H1 (cell line): ENCODE data around the gene B3GALT4. TPM values are rescaled to one million over a fixed set of nuclear protein-coding genes. Genes with fewer than 3 reads are reported as not detected.

Source experiments
- CTCF ChIA-PET: fragments of 300-600 bp; sonication (Branson Sonifier 250); formaldehyde crosslinking; loops from one replicate; lab custom pipeline; 2021; ENCODE audit not compliant: partially characterized antibody; lab: Charles Lee
- POLR2A ChIA-PET: fragments of 300-600 bp; sonication (Branson Sonifier 250); formaldehyde crosslinking; loops from one replicate; lab custom pipeline; 2021; ENCODE audit warnings: inconsistent platforms; ENCODE audit not compliant: partially characterized antibody; lab: Charles Lee
- DNase-seq, 2 experiments: peaks; one replicate each; pipeline versions ENCODE4 v3.0.0 to v3.0.0-alpha.2; 2010 to 2022; ENCODE audit warnings: low spot score in 2 of 2, low read depth in 1 of 2, mixed read lengths in 1 of 2
- FAIRE-seq: peaks from 2 replicates; lab custom pipeline; 2011; peaks lifted over from hg19 to GRCh38; lab: Jason Lieb, UNC
- H2AFZ ChIP-seq: 2 replicates; pipeline ENCODE4 v1.8.1; 2012; ENCODE audit warnings: low read length, inconsistent platforms
- H2AK5ac ChIP-seq: 2 replicates; pipeline ENCODE4 v1.6.1; 2013; ENCODE audit warnings: low read depth, low read length
- H2BK120ac ChIP-seq: replicated peaks from 2 replicates; pipeline ENCODE3; 2013; ENCODE audit warnings: low read depth, low read length, inconsistent platforms
- H2BK12ac ChIP-seq: 2 replicates; pipeline ENCODE4 v1.6.1; 2013; ENCODE audit warnings: low read depth, low read length
- H2BK15ac ChIP-seq: 2 replicates; pipeline ENCODE4 v1.6.1; 2013; ENCODE audit warnings: low read length
- H2BK20ac ChIP-seq: 2 replicates; pipeline ENCODE4 v1.6.1; 2013; ENCODE audit warnings: low read length
- H2BK5ac ChIP-seq: 2 replicates; pipeline ENCODE4 v1.6.1; 2013; ENCODE audit warnings: low read depth, low read length
- H3K14ac ChIP-seq: 2 replicates; pipeline ENCODE4 v1.6.1; 2013; ENCODE audit warnings: inconsistent platforms; ENCODE audit not compliant: insufficient read length
- H3K18ac ChIP-seq: 2 replicates; pipeline ENCODE4 v1.6.1; 2013; ENCODE audit warnings: low read length; ENCODE audit errors: extremely low read depth
- H3K23ac ChIP-seq: 2 replicates; pipeline ENCODE4 v1.6.1; 2013; ENCODE audit warnings: inconsistent platforms; ENCODE audit not compliant: insufficient read length
- H3K23me2 ChIP-seq: 2 replicates; pipeline ENCODE4 v1.6.1; 2013; ENCODE audit warnings: low read depth, low read length
- H3K27ac ChIP-seq: 2 replicates; pipeline ENCODE4 v1.6.1; 2011; ENCODE audit warnings: low read depth, low read length, inconsistent platforms
- H3K27me3 ChIP-seq, 4 experiments: replicated peaks in 1 of 4; 1 replicate in 1 of 4; 2 replicates in 3 of 4; pipeline versions ENCODE4 v1.6.1 to v1.8.1; 2011 to 2013; ENCODE audit warnings: low read length in 3 of 4, mild to moderate bottlenecking in 3 of 4, inconsistent platforms in 2 of 4, mixed read lengths in 2 of 4, moderate library complexity in 1 of 4; ENCODE audit not compliant: control insufficient read depth in 3 of 4, insufficient read depth in 3 of 4; ENCODE audit errors: extremely low read depth in 1 of 4
- H3K36me3 ChIP-seq, 4 experiments: 2 replicates each; pipeline versions ENCODE4 v1.6.1 to v1.8.1; 2011 to 2013; ENCODE audit warnings: mild to moderate bottlenecking in 4 of 4, low read length in 3 of 4, moderate library complexity in 2 of 4, control low read depth in 1 of 4, inconsistent platforms in 1 of 4; ENCODE audit not compliant: insufficient read depth in 4 of 4, control insufficient read depth in 2 of 4
- H3K4ac ChIP-seq: replicated peaks from 2 replicates; pipeline ENCODE3; 2013; ENCODE audit warnings: low read length, low read depth, mixed read lengths, inconsistent platforms; ENCODE audit not compliant: insufficient read length
- H3K4me1 ChIP-seq, 4 experiments: replicated peaks in 1 of 4; 1 replicate in 1 of 4; 2 replicates in 3 of 4; pipeline versions ENCODE4 v1.6.1 to v1.8.1; 2011 to 2013; ENCODE audit warnings: low read length in 3 of 4, inconsistent platforms in 2 of 4, mixed read lengths in 1 of 4; ENCODE audit not compliant: insufficient read depth in 4 of 4, control insufficient read depth in 3 of 4
- H3K4me2 ChIP-seq, 2 experiments: 2 replicates each; pipeline versions ENCODE4 v1.6.1 to v1.8.1; 2011 to 2013; ENCODE audit warnings: low read depth in 2 of 2, low read length in 2 of 2, control low read depth in 1 of 2, inconsistent platforms in 1 of 2, mild to moderate bottlenecking in 1 of 2; ENCODE audit not compliant: insufficient read depth in 1 of 2
- H3K4me3 ChIP-seq, 4 experiments: fragments of 200-600, 300-600 bp in 1 of 4; sonication (generic), shearing (Covaris generic), sonication (Bioruptor Twin) in 1 of 4; 2 replicates each; pipeline versions ENCODE4 v1.5.1 to v1.8.1; 2011 to 2016; ENCODE audit warnings: low read length in 4 of 4, low read depth in 3 of 4, control low read depth in 2 of 4, inconsistent platforms in 2 of 4, mild to moderate bottlenecking in 2 of 4, mixed read lengths in 1 of 4, moderate library complexity in 1 of 4; ENCODE audit not compliant: insufficient read depth in 2 of 4; ENCODE audit errors: extremely low read depth in 1 of 4
- H3K56ac ChIP-seq: replicated peaks from 2 replicates; pipeline ENCODE3; 2013; ENCODE audit warnings: low read depth, mild to moderate bottlenecking, mixed read lengths, low read length, inconsistent platforms; ENCODE audit not compliant: insufficient read length
- H3K79me1 ChIP-seq: 2 replicates; pipeline ENCODE4 v1.6.1; 2013; ENCODE audit warnings: low read depth, low read length, control low read depth
- H3K79me2 ChIP-seq, 2 experiments: 2 replicates each; pipeline versions ENCODE4 v1.6.1 to v1.8.1; 2012 to 2013; ENCODE audit warnings: low read length in 2 of 2, mild to moderate bottlenecking in 2 of 2, inconsistent platforms in 1 of 2; ENCODE audit not compliant: insufficient read depth in 2 of 2, control insufficient read depth in 1 of 2
- H3K9ac ChIP-seq, 4 experiments: replicated peaks in 1 of 4; 1 replicate in 1 of 4; 2 replicates in 3 of 4; pipeline versions ENCODE4 v1.6.1 to v1.8.1; 2011 to 2013; ENCODE audit warnings: low read depth in 3 of 4, low read length in 3 of 4, control low read depth in 2 of 4, mild to moderate bottlenecking in 2 of 4, moderate library complexity in 2 of 4, inconsistent platforms in 1 of 4; ENCODE audit errors: extremely low read depth in 1 of 4
- H3K9me3 ChIP-seq, 2 experiments: 2 replicates each; pipeline versions ENCODE4 v1.6.1 to v1.8.1; 2012 to 2013; ENCODE audit warnings: mild to moderate bottlenecking in 2 of 2, moderate library complexity in 2 of 2, control low read depth in 1 of 2, inconsistent platforms in 1 of 2, low read depth in 1 of 2, low read length in 1 of 2, mixed read lengths in 1 of 2; ENCODE audit not compliant: insufficient read depth in 2 of 2
- H4K20me1 ChIP-seq, 2 experiments: replicated peaks in 1 of 2; 2 replicates each; pipeline versions ENCODE3 to v1.8.1; 2011 to 2013; ENCODE audit warnings: inconsistent platforms in 2 of 2, low read length in 2 of 2, mild to moderate bottlenecking in 1 of 2; ENCODE audit not compliant: insufficient read depth in 2 of 2, control insufficient read depth in 1 of 2
- H4K5ac ChIP-seq: 2 replicates; pipeline ENCODE4 v1.6.1; 2013; ENCODE audit warnings: low read length, low read depth, mixed read lengths, inconsistent platforms; ENCODE audit not compliant: insufficient read length
- H4K8ac ChIP-seq: 2 replicates; pipeline ENCODE4 v1.8.0; 2013; ENCODE audit warnings: mild to moderate bottlenecking, moderate library complexity, low read length, inconsistent platforms; ENCODE audit not compliant: insufficient read depth; ENCODE audit errors: extremely low read depth
- H4K91ac ChIP-seq: replicated peaks from 2 replicates; pipeline ENCODE3; 2013; ENCODE audit warnings: low read length, mixed read lengths, inconsistent platforms; ENCODE audit not compliant: insufficient read length
- BCL11A ChIP-seq, 2 experiments: IDR thresholded peaks; one replicate each; pipeline ENCODE4 v1.6.1; 2011; ENCODE audit warnings: low read depth in 2 of 2, low read length in 2 of 2, mild to moderate bottlenecking in 2 of 2
- BRCA1 ChIP-seq: IDR thresholded peaks from 2 replicates; pipeline ENCODE4 v1.6.1; 2012; ENCODE audit warnings: low read depth, low read length, improper control_type of control experiment
- CREB1 ChIP-seq: IDR thresholded peaks from 2 replicates; pipeline ENCODE4 v1.6.1; 2012; ENCODE audit warnings: inconsistent platforms
- EP300 ChIP-seq, 2 experiments: IDR thresholded peaks; 1 replicate in 1 of 2; 2 replicates in 1 of 2; pipeline ENCODE4 v1.6.1; 2011 to 2012; ENCODE audit warnings: low read depth in 2 of 2, low read length in 2 of 2, mild to moderate bottlenecking in 2 of 2, borderline replicate concordance in 1 of 2, inconsistent platforms in 1 of 2, moderate library complexity in 1 of 2
- GTF2F1 ChIP-seq: IDR thresholded peaks from 2 replicates; pipeline ENCODE4 v1.6.1; 2012; ENCODE audit warnings: low read depth, low read length, improper control_type of control experiment, borderline replicate concordance
- RXRA ChIP-seq: IDR thresholded peaks from 2 replicates; pipeline ENCODE4 v1.6.1; 2011; ENCODE audit warnings: low read depth, mild to moderate bottlenecking, low read length, moderate library complexity; ENCODE audit not compliant: insufficient read depth
- SIN3A ChIP-seq, 2 experiments: IDR thresholded peaks in 1 of 2; conservative IDR thresholded peaks in 1 of 2; 2 replicates each; pipeline ENCODE4 v1.6.1; 2011 to 2012; ENCODE audit warnings: low read length in 2 of 2, improper control_type of control experiment in 1 of 2, low read depth in 1 of 2, mild to moderate bottlenecking in 1 of 2
- TEAD4 ChIP-seq: IDR thresholded peaks from 2 replicates; pipeline ENCODE4 v1.6.1; 2012; ENCODE audit warnings: low read depth, low read length, inconsistent platforms, mixed read lengths
- WGBS, 2 experiments: shearing (Covaris generic) in 1 of 2; methylation state at CpG; one replicate each; pipeline versions ENCODE4 v1.1.6 to v1.1.7; 2013 to 2015; ENCODE audit warnings: low lambda C conversion rate in 2 of 2, mixed read lengths in 2 of 2, inconsistent platforms in 1 of 2, low coverage in 1 of 2, missing lambda C conversion rate in 1 of 2; ENCODE audit not compliant: insufficient replicate concordance in 2 of 2, insufficient coverage in 1 of 2, insufficient read length in 1 of 2; ENCODE audit errors: extremely low coverage in 1 of 2, missing lambda C conversion rate in 1 of 2; 5-methylcytosine and 5-hydroxymethylcytosine counted together
- polyA plus RNA-seq, 7 experiments: library from polyadenylated mRNA; depleted of rRNA in 3 of 7; stranded (reverse) in 5 of 7; unstranded in 2 of 7; fragments of >200 nt in 5 of 7; fragments of 200-250 nt in 2 of 7; gene quantifications; 1 replicate in 5 of 7; 2 replicates in 1 of 7; 4 replicates in 1 of 7; pipeline versions ENCODE4 v1.2.1 to v1.2.3, GENCODE V29; 2011 to 2013; ENCODE audit warnings: missing spikeins in 2 of 7, mixed read lengths in 2 of 7
- total RNA-seq: library from RNA; stranded (reverse); fragmentation: NEBNext Ultra II Directional; extraction: Animal tissue kit (Norgen Biotek cat#: 25700); gene quantifications from 2 replicates; pipeline ENCODE4 v1.2.1, GENCODE V29; 2021
- TF ChIP-seq, protein P1 (sequence below): IDR thresholded peaks from 2 replicates; pipeline ENCODE4 v1.6.1; 2011; ENCODE audit warnings: low read length, improper control_type of control experiment

Gene B3GALT4
- total and polyA plus RNA-seq, 2 of the 8 experiments (the other 6 are each of a cell fraction or from before 2014, with no cell fraction given): 2.2 to 3.0 TPM

GRCh38 chr6:33313709-33314514 lies 37.0 kb downstream of the B3GALT4 start, which contains the start of gene TAPBP:
Gene TAPBP, minus strand, starts transcription at chr6:33314078. Its CDS starts 37 bp downstream, at chr6:33314041.
- peak within 1 kb of the TSS; percentile 84 to 89 (median 88) for H3K4me3 ChIP-seq
- no peaks in the 10 kb centered on the region for H3K27me3 ChIP-seq
- H2AK5ac ChIP-seq: no peak within 1 kb of the TSS; the same call in 1 of the 2 replicates
- H3K23ac ChIP-seq: no peak within 1 kb of the TSS
- H3K4ac ChIP-seq: no peak within 1 kb of the TSS
- POLR2A ChIA-PET: interaction anchor here (0.6 to 6.3 kb wide), 17 partner anchors 12 to 1498 kb away, joined by 3 to 37 read pairs (median 4); partner anchors contain the start of genes B3GALT4, PFDN6, RGL2 and RPS18
- CTCF ChIA-PET: interaction anchor here (1.2 to 2.4 kb wide), 5 partner anchors 13 to 37 kb away, joined by 7 to 17 read pairs (median 12); partner anchors contain the start of genes B3GALT4 and RGL2
- H3K4me1 ChIP-seq: peaks cover 0 to 21% (median 12%) of the 10 kb centered on the region in 4 experiments; a peak in 6 of 7 replicates
- peak within 1 kb of the TSS; percentile 81 for H4K8ac ChIP-seq
- H2BK12ac ChIP-seq: peak within 1 kb of the TSS; percentile 75; the same call in 1 of the 2 replicates
- peak within 1 kb of the TSS; percentile 79 for H3K56ac ChIP-seq
- peak within 1 kb of the TSS; percentile 93 to 95 for H3K4me2 ChIP-seq
- peak within 1 kb of the TSS; percentile 59 to 74 (median 63) for H3K9ac ChIP-seq
- no peak for FAIRE-seq
- peak within 1 kb of the TSS; percentile 66 for H4K91ac ChIP-seq
- H4K20me1 ChIP-seq: no peaks in the 10 kb centered on the region
- peak within 1 kb of the TSS; percentile 56; the same call in 1 of the 2 replicates for H2BK5ac ChIP-seq
- H3K9me3 ChIP-seq: no peaks in the 10 kb centered on the region
- H2AFZ ChIP-seq: peak within 1 kb of the TSS; percentile 55; the same call in 1 of the 2 replicates
- H4K5ac ChIP-seq: no peak within 1 kb of the TSS
- peak within 1 kb of the TSS; percentile 72; the same call in 1 of the 2 replicates for H2BK15ac ChIP-seq
- no peak within 1 kb of the TSS for H2BK20ac ChIP-seq
- peaks cover 26% of the 10 kb centered on the region for H3K23me2 ChIP-seq
- peaks cover 0 to 6% (median 1%) of the 10 kb centered on the region in 4 experiments; a peak in 3 of 8 replicates for H3K36me3 ChIP-seq
- peak within 1 kb of the TSS; percentile 83 for H3K18ac ChIP-seq
- H2BK120ac ChIP-seq: peak within 1 kb of the TSS; percentile 44
- DNase-seq: peak in 1 of 2 experiments; percentile 74
- WGBS, 2 experiments: 3% methylated on average over 35 of the region's 47 CpGs; no CpG with 5 or more reads in 1 of the 2 experiments
- no peaks in the 10 kb centered on the region for H3K79me2 ChIP-seq
- H3K27ac ChIP-seq: peak within 1 kb of the TSS; percentile 23; the same call in 1 of the 2 replicates
- H3K14ac ChIP-seq: no peak within 1 kb of the TSS
- no peaks in the 10 kb centered on the region for H3K79me1 ChIP-seq
- TF ChIP-seq TEAD4 (no peak), BRCA1 (no peak), SIN3A (conservative IDR thresholded peaks at IDR 0.05 in 1 of 2, IDR thresholded peaks at IDR 0.05 in 1 of 2; ENCODE audit: low read depth in 1 of 2, low read length in 2 of 2) (peak; percentile 47 to 50; a peak in 1 of 4 replicates), BCL11A (IDR thresholded peaks at IDR 0.05; ENCODE audit: low read depth in 2 of 2, low read length in 2 of 2) (no peak), CREB1 (no peak), RXRA (no peak), EP300 (IDR thresholded peaks at IDR 0.05; ENCODE audit: borderline replicate concordance in 1 of 2, low read depth in 2 of 2, low read length in 2 of 2) (no peak), GTF2F1 (no peak)
- TF ChIP-seq, protein P1, sequence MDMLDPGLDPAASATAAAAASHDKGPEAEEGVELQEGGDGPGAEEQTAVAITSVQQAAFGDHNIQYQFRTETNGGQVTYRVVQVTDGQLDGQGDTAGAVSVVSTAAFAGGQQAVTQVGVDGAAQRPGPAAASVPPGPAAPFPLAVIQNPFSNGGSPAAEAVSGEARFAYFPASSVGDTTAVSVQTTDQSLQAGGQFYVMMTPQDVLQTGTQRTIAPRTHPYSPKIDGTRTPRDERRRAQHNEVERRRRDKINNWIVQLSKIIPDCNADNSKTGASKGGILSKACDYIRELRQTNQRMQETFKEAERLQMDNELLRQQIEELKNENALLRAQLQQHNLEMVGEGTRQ: no peak
